HK-2 (cell line): ENCODE results near the gene NUDT2.
"Not testable (repeated sequence)": the region's sequence is repeated elsewhere in the genome, so short reads cannot be mapped to it uniquely, and the experiment has no call there.

ENCODE experiments used
- DNase-seq: peaks from one replicate; pipeline ENCODE4 v3.0.0-alpha.2; 2018; ENCODE audit not compliant: unreplicated experiment

NUDT2 gene

GRCh38 chr9:34335376-34335775, 6.0 kb downstream of the NUDT2 start:
- no peak for DNase-seq

GRCh38 chr9:34337403-34337802, 8.0 kb downstream of the NUDT2 start:
- DNase-seq: no peak

GRCh38 chr9:34338079-34338478, 8.7 kb downstream of the NUDT2 start:
- not testable (repeated sequence) for DNase-seq

GRCh38 chr9:34338665-34339385, 9.5 kb downstream of the NUDT2 start:
- DNase-seq: no peak

- no peak for DNase-seq
Observed at GRCh38 chr9:34341659-34342295, 12.4 kb downstream of the NUDT2 start.

GRCh38 chr9:34343090-34343489, 13.7 kb downstream of the NUDT2 start:
- no peak for DNase-seq

GRCh38 chr9:34343605-34344004, 14.2 kb downstream of the NUDT2 start:
- no peak for DNase-seq

- no peak for DNase-seq
Observed at GRCh38 chr9:34346873-34347799, 17.8 kb downstream of the NUDT2 start.

GRCh38 chr9:34347800-34348158, 18.4 kb downstream of the NUDT2 start:
- no peak for DNase-seq

GRCh38 chr9:34349324-34349723, 20.0 kb downstream of the NUDT2 start:
- no peak for DNase-seq

GRCh38 chr9:34352122-34352652, 22.8 kb downstream of the NUDT2 start:
- not testable (repeated sequence) for DNase-seq

GRCh38 chr9:34352957-34353356, 23.6 kb downstream of the NUDT2 start:
- not testable (repeated sequence) for DNase-seq

- DNase-seq: no peak
Observed at GRCh38 chr9:34362614-34363214, 33.3 kb downstream of the NUDT2 start.

- no peak for DNase-seq
Observed at GRCh38 chr9:34363619-34364351, 34.4 kb downstream of the NUDT2 start.

- DNase-seq: no peak
Observed at GRCh38 chr9:34365282-34365681, 35.9 kb downstream of the NUDT2 start.

- DNase-seq: no peak
Observed at GRCh38 chr9:34366365-34366764, 37.0 kb downstream of the NUDT2 start.

GRCh38 chr9:34367751-34368410, 38.5 kb downstream of the NUDT2 start:
- DNase-seq: not testable (repeated sequence)

- DNase-seq: not testable (repeated sequence)
Observed at GRCh38 chr9:34368796-34369195, 39.4 kb downstream of the NUDT2 start.

GRCh38 chr9:34369636-34370035, 40.3 kb downstream of the NUDT2 start:
- DNase-seq: no peak

GRCh38 chr9:34370335-34370969, 41.1 kb downstream of the NUDT2 start:
- DNase-seq: no peak
